ENCODE measurements around the gene AGK. TPM values are rescaled to one million over a fixed set of nuclear protein-coding genes. Genes with fewer than 3 reads are reported as not detected.

AGK gene
- polyA plus RNA-seq, 1 donor (not counting 4 experiments of a cell fraction or from before 2014, with no cell fraction given), result 40.0 TPM

GRCh38 chr7:141700848-141701371 is 149.7 kb downstream of the AGK start:
- Histone ChIP-seq H3K4me3 (ENCODE audit: control insufficient read depth in 2 of 3, extremely low read depth in 1 of 3, insufficient read depth in 2 of 3, low read depth in 1 of 3, low read length in 3 of 3) (peak overlapping the region in 2 of 3 experiments; percentile 54 to 56), H3K27me3 (ENCODE audit: control insufficient read depth, extremely low read depth, insufficient read depth, low read length) (no peaks in the 10 kb centered on the region), H3K4me1 (ENCODE audit: control insufficient read depth, extremely low read depth, insufficient read depth, low read length) (peaks cover 10% of the 10 kb centered on the region), H3K9me3 (ENCODE audit: control insufficient read depth, low read depth, low read length) (no peaks in the 10 kb centered on the region), H3K79me2 (ENCODE audit: control insufficient read depth, insufficient read depth, low read length) (no peaks in the 10 kb centered on the region), H2AFZ (ENCODE audit: control insufficient read depth, low read length) (no peak overlapping the region), H3K9ac (ENCODE audit: control insufficient read depth, extremely low read depth, insufficient read depth, low read length) (peak overlapping the region; percentile 5), H3K36me3 (ENCODE audit: control insufficient read depth in 2 of 2, extremely low read depth in 1 of 2, insufficient read depth in 2 of 2, low read length in 2 of 2) (no peaks in the 10 kb centered on the region), H3K4me2 (ENCODE audit: control insufficient read depth, extremely low read depth, insufficient read depth, low read depth, low read length) (peak overlapping the region; percentile 74), H4K20me1 (ENCODE audit: control insufficient read depth, extremely low read depth, insufficient read depth, low read length) (no peaks in the 10 kb centered on the region), H3K9me1 (ENCODE audit: control insufficient read depth, extremely low read depth, insufficient read depth, low read length) (no peaks in the 10 kb centered on the region), H3K27ac (ENCODE audit: control insufficient read depth, insufficient read depth, low read length) (no peak overlapping the region)
- DNase-seq (ENCODE audit: low read depth, low spot score), result no peak
- dilution Hi-C loops (cut with MboI; ENCODE audit: extremely low pct_ligation_motif_present, low sequenced_read_pairs), result no loop called here
- no peak for TF ChIP-seq EZH2 (IDR thresholded peaks at IDR 0.05; ENCODE audit: low read length)
- TF ChIP-seq, protein P1, sequence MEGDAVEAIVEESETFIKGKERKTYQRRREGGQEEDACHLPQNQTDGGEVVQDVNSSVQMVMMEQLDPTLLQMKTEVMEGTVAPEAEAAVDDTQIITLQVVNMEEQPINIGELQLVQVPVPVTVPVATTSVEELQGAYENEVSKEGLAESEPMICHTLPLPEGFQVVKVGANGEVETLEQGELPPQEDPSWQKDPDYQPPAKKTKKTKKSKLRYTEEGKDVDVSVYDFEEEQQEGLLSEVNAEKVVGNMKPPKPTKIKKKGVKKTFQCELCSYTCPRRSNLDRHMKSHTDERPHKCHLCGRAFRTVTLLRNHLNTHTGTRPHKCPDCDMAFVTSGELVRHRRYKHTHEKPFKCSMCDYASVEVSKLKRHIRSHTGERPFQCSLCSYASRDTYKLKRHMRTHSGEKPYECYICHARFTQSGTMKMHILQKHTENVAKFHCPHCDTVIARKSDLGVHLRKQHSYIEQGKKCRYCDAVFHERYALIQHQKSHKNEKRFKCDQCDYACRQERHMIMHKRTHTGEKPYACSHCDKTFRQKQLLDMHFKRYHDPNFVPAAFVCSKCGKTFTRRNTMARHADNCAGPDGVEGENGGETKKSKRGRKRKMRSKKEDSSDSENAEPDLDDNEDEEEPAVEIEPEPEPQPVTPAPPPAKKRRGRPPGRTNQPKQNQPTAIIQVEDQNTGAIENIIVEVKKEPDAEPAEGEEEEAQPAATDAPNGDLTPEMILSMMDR (optimal IDR thresholded peaks at IDR 0.05 in 1 of 3, IDR thresholded peaks at IDR 0.05 in 1 of 3, conservative IDR thresholded peaks at IDR 0.05 in 1 of 3; ENCODE audit: extremely low read depth in 1 of 3, insufficient read depth in 2 of 3, low read length in 3 of 3), result no peak
- no peak for FAIRE-seq

DNA sequence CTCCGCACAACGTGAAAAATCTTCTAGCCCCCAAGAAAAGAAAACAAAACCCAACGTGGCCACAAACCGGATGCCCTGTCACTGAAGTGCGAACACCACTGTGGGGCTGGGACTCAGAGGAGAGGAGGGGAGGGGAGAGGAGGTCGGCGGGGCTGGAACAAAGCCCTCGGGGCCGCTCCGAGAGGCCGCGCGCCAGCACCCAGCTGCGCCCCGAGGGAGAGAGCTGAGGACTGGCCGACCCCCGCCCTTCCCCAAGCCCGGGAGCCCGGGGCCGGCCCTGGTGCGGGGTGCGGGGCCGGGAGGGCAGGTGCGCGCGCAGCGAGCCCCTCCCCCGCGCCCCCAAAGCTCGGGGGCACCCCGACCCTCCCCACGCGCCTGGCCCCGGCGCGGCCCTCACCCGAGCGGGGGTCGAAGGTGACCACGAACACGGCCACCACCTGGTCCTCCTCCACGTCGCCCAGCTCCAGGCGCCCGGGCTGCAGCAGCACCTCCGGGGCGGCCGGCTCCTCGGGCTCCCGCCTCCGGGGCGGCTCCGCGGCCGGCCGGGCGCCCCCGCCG is 150.4 kb downstream of the AGK start:
- Histone ChIP-seq H3K36me3 (ENCODE audit: control insufficient read depth in 2 of 2, extremely low read depth in 1 of 2, insufficient read depth in 2 of 2, low read length in 2 of 2) (no peaks in the 10 kb centered on the region), H3K4me2 (ENCODE audit: control insufficient read depth, extremely low read depth, insufficient read depth, low read depth, low read length) (peak overlapping the region; percentile 53), H2AFZ (ENCODE audit: control insufficient read depth, low read length) (peak overlapping the region; percentile 73), H3K9me1 (ENCODE audit: control insufficient read depth, extremely low read depth, insufficient read depth, low read length) (no peaks in the 10 kb centered on the region), H3K27ac (ENCODE audit: control insufficient read depth, insufficient read depth, low read length) (no peak overlapping the region), H3K4me3 (ENCODE audit: control insufficient read depth in 2 of 3, extremely low read depth in 1 of 3, insufficient read depth in 2 of 3, low read depth in 1 of 3, low read length in 3 of 3) (peak overlapping the region; percentile 56 to 76 (median 56)), H4K20me1 (ENCODE audit: control insufficient read depth, extremely low read depth, insufficient read depth, low read length) (no peaks in the 10 kb centered on the region), H3K4me1 (ENCODE audit: control insufficient read depth, extremely low read depth, insufficient read depth, low read length) (peaks cover 13% of the 10 kb centered on the region), H3K27me3 (ENCODE audit: control insufficient read depth, extremely low read depth, insufficient read depth, low read length) (no peaks in the 10 kb centered on the region), H3K9me3 (ENCODE audit: control insufficient read depth, low read depth, low read length) (no peaks in the 10 kb centered on the region), H3K9ac (ENCODE audit: control insufficient read depth, extremely low read depth, insufficient read depth, low read length) (peak overlapping the region; percentile 61), H3K79me2 (ENCODE audit: control insufficient read depth, insufficient read depth, low read length) (no peaks in the 10 kb centered on the region)
- no peak for DNase-seq (ENCODE audit: low read depth, low spot score)
- no peak for FAIRE-seq
- TF ChIP-seq, protein P1 (optimal IDR thresholded peaks at IDR 0.05 in 1 of 3, IDR thresholded peaks at IDR 0.05 in 1 of 3, conservative IDR thresholded peaks at IDR 0.05 in 1 of 3; ENCODE audit: extremely low read depth in 1 of 3, insufficient read depth in 2 of 3, low read length in 3 of 3), result no peak
- no peak for TF ChIP-seq EZH2 (IDR thresholded peaks at IDR 0.05; ENCODE audit: low read length)
- dilution Hi-C loops (cut with MboI; ENCODE audit: extremely low pct_ligation_motif_present, low sequenced_read_pairs), result no loop called here

All from keratinocyte (primary cell).